MM.1S (cell line): ENCODE data around the gene WASF2.
"Not testable (repeated sequence)": the region's sequence is repeated elsewhere in the genome, so short reads cannot be mapped to it uniquely, and the experiment has no call there.

Source experiments
- DNase-seq: peaks from one replicate; pipeline ENCODE4 v3.0.0-alpha.2; 2015
- H2AFZ ChIP-seq: fragments of 300-600 bp; sonication (generic); 2 replicates; pipeline ENCODE4 v1.6.0; 2016; ENCODE audit warnings: antibody characterized with exemption, low read length
- H3F3A ChIP-seq: fragments of 300-600 bp; sonication (generic); 2 replicates; pipeline ENCODE4 v1.6.1; 2016; ENCODE audit warnings: mild to moderate bottlenecking, antibody characterized with exemption, low read length, moderate library complexity, mixed read lengths; ENCODE audit not compliant: insufficient read depth
- H3K27ac ChIP-seq: fragments of 300-600 bp; sonication (generic); 2 replicates; pipeline ENCODE4 v1.5.1; 2016; ENCODE audit warnings: mild to moderate bottlenecking, low read length
- H3K27me3 ChIP-seq: fragments of 300-600 bp; sonication (generic); replicated peaks from 2 replicates; pipeline ENCODE4 v1.6.0; 2016; ENCODE audit warnings: low read length; ENCODE audit not compliant: insufficient read depth
- H3K36me3 ChIP-seq: fragments of 300-600 bp; sonication (generic); replicated peaks from 2 replicates; pipeline ENCODE4 v1.6.1; 2016; ENCODE audit warnings: mild to moderate bottlenecking, low read length, mixed read lengths; ENCODE audit not compliant: insufficient read depth
- H3K4me1 ChIP-seq: fragments of 300-600 bp; sonication (generic); 2 replicates; pipeline ENCODE4 v1.6.1; 2016; ENCODE audit warnings: low read length, mixed read lengths
- H3K4me2 ChIP-seq: fragments of 300-600 bp; sonication (generic); 2 replicates; pipeline ENCODE4 v1.6.0; 2016; ENCODE audit warnings: low read depth, low read length
- H3K4me3 ChIP-seq: fragments of 300-600 bp; sonication (generic); 2 replicates; pipeline ENCODE4 v1.5.1; 2016; ENCODE audit warnings: low read length, mixed read lengths
- H3K79me2 ChIP-seq: fragments of 300-600 bp; sonication (generic); 2 replicates; pipeline ENCODE4 v1.6.1; 2016; ENCODE audit warnings: mixed run types, low read length, mixed read lengths
- H3K9ac ChIP-seq: fragments of 300-600 bp; sonication (generic); 2 replicates; pipeline ENCODE4 v1.6.1; 2016; ENCODE audit warnings: low read length, mixed read lengths
- H3K9me2 ChIP-seq: fragments of 300-600 bp; sonication (generic); replicated peaks from 2 replicates; pipeline ENCODE4 v1.6.1; 2016; ENCODE audit warnings: mild to moderate bottlenecking, low read length, mixed read lengths; ENCODE audit not compliant: insufficient read depth
- H3K9me3 ChIP-seq: fragments of 300-600 bp; sonication (generic); replicated peaks from 2 replicates; pipeline ENCODE4 v1.6.1; 2016; ENCODE audit warnings: mild to moderate bottlenecking, low read length, mixed read lengths; ENCODE audit not compliant: insufficient read depth
- H4K20me1 ChIP-seq: fragments of 300-600 bp; sonication (generic); 2 replicates; pipeline ENCODE4 v1.6.1; 2016; ENCODE audit warnings: mild to moderate bottlenecking, low read length, moderate library complexity, mixed read lengths; ENCODE audit not compliant: insufficient read depth
- EZH2 ChIP-seq: fragments of 300-600 bp; sonication (generic); optimal IDR thresholded peaks from 2 replicates; pipeline ENCODE3; 2017; ENCODE audit warnings: low read depth, mild to moderate bottlenecking, antibody characterized with exemption, low read length, mixed read lengths
- EZH2phosphoT487 ChIP-seq: fragments of 300-600 bp; sonication (generic); IDR thresholded peaks from 2 replicates; pipeline ENCODE4 v1.6.1; 2018; ENCODE audit warnings: antibody characterized with exemption, low read length
- TF ChIP-seq, protein P1 (sequence below): fragments of 300-600 bp; sonication (generic); IDR thresholded peaks from 2 replicates; pipeline ENCODE4 v1.5.1; 2016; ENCODE audit warnings: antibody characterized with exemption, low read length, mixed read lengths

The WASF2 gene

DNA sequence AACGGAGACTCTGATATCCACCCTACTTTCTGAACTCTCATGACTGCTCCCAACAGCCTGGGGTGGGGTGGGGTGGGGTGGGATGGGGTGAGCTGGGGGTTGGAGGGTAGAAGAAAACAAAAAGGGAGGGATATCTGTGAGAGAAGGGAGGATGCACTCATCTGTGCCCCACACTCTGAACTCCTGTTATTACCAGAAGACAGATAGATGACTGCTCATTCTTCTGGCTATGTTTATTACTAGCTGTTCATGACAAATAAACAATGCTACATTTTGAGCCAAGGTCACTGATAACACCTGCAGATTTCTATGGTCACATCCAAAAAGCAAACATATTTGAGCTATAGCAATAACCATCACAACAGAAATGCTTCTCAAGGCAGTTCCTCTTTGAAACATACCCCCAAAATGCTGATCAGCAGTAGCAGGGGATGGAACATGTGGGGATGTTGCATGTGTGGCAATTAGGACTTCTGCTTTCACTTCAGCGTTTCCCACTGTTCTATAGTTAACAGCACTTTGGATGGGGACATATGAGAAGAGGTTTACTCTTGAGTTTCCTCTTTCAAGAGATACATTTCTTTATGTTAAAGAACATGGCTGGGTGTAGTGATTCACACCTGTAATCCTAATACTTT is 54.3 kb downstream of the WASF2 start:
- no peaks in the 10 kb centered on the region for H3K36me3 ChIP-seq
- no peaks in the 10 kb centered on the region for H4K20me1 ChIP-seq
- no peak overlapping the region for H2AFZ ChIP-seq
- H3K4me2 ChIP-seq: peak overlapping the region; percentile 75
- peaks cover 76% of the 10 kb centered on the region for H3K4me1 ChIP-seq
- peak overlapping the region; percentile 23 for H3K4me3 ChIP-seq
- H3K9me2 ChIP-seq: no peaks in the 10 kb centered on the region
- peak overlapping the region; percentile 69 for H3K9ac ChIP-seq
- no peaks in the 10 kb centered on the region for H3K27me3 ChIP-seq
- TF ChIP-seq EZH2: no peak
- H3F3A ChIP-seq: peaks cover 58% of the 10 kb centered on the region
- DNase-seq: peak; percentile 68
- H3K27ac ChIP-seq: peak overlapping the region; percentile 91
- peaks cover 81% of the 10 kb centered on the region for H3K79me2 ChIP-seq
- H3K9me3 ChIP-seq: no peaks in the 10 kb centered on the region

DNA sequence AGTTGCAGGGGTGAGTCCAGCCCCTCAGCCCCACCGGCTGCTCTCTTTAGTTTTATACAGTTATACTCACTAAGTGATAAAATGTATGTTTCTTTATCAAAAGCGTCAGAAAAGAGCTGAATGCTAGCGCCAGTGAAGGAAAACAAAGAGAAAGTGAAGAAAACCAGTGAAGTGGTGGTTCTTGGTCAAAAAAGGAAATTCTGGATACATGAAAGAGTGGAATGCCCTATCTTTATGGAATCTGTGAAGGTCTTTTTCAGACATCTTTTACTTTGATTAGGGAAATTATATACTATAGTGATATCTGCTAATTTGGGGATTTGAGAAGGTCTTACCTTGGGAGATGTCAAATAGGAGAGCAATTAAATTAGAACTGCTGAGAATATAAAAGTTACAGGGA is 56.3 kb downstream of the WASF2 start:
- Histone ChIP-seq H3K9me2 (no peaks in the 10 kb centered on the region), H3K79me2 (peaks cover 88% of the 10 kb centered on the region), H3K4me1 (peaks cover 70% of the 10 kb centered on the region), H4K20me1 (no peaks in the 10 kb centered on the region), H3K27me3 (no peaks in the 10 kb centered on the region), H3K4me2 (no peak overlapping the region), H3K9me3 (no peaks in the 10 kb centered on the region), H3K36me3 (no peaks in the 10 kb centered on the region), H3K27ac (no peak overlapping the region), H3K4me3 (no peak overlapping the region), H2AFZ (no peak overlapping the region), H3K9ac (no peak overlapping the region), H3F3A (peaks cover 44% of the 10 kb centered on the region)
- TF ChIP-seq, protein P1, sequence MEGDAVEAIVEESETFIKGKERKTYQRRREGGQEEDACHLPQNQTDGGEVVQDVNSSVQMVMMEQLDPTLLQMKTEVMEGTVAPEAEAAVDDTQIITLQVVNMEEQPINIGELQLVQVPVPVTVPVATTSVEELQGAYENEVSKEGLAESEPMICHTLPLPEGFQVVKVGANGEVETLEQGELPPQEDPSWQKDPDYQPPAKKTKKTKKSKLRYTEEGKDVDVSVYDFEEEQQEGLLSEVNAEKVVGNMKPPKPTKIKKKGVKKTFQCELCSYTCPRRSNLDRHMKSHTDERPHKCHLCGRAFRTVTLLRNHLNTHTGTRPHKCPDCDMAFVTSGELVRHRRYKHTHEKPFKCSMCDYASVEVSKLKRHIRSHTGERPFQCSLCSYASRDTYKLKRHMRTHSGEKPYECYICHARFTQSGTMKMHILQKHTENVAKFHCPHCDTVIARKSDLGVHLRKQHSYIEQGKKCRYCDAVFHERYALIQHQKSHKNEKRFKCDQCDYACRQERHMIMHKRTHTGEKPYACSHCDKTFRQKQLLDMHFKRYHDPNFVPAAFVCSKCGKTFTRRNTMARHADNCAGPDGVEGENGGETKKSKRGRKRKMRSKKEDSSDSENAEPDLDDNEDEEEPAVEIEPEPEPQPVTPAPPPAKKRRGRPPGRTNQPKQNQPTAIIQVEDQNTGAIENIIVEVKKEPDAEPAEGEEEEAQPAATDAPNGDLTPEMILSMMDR: no peak
- no peak for TF ChIP-seq EZH2phosphoT487
- DNase-seq: no peak

DNA sequence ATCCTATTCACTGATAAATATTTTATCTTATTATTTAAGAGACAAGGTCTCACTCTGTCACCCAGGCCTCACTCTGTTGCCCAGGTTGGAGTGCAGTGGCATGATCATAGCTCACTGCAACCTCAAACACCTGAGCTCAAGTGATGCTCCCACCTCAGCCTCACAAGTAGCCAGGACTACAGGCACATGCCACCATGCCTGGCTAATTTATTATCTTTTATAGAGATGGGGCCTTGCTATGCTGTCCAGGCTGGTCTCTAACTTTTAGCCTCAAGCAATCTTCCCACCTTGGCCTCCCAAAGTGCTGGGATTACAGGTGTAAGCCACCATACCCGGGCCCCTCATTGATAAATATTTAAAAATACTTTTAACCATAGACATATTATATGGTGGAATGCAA is 57.2 kb downstream of the WASF2 start:
- peaks cover 60% of the 10 kb centered on the region for H3K4me1 ChIP-seq

DNA sequence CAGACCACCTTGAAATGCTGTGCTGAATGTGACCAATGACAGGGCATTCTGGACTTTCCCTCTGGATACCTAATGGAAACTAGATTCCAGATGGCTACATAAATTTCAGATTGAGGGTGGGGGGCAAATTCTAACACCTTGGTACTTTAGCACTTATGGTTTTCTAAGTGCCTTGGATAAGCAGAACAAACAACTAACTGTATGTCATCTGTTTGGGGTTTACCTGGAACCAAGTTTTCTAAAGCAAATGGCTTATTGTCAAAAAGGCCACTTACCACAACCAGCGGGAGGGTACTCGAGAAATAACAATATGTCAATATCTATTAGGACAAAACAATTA is 58.4 kb downstream of the WASF2 start:
- Histone ChIP-seq H4K20me1 (no peaks in the 10 kb centered on the region), H3K4me3 (no peak overlapping the region), H3K9me3 (no peaks in the 10 kb centered on the region), H3K27me3 (no peaks in the 10 kb centered on the region), H3K4me1 (peaks cover 48% of the 10 kb centered on the region), H3F3A (peaks cover 31% of the 10 kb centered on the region), H2AFZ (no peak overlapping the region), H3K36me3 (peaks cover 6% of the 10 kb centered on the region; the same call in 1 of the 2 replicates), H3K4me2 (peak overlapping the region; percentile 48), H3K9ac (no peak overlapping the region; the same call in 1 of the 2 replicates), H3K9me2 (no peaks in the 10 kb centered on the region), H3K79me2 (peaks cover 88% of the 10 kb centered on the region), H3K27ac (peak overlapping the region; percentile 60; the same call in 1 of the 2 replicates)
- TF ChIP-seq EZH2: no peak
- TF ChIP-seq, protein P1: 0 out of 2 replicates have a peak, but pooled peaks have one; percentile 1
- no peak for TF ChIP-seq EZH2phosphoT487
- no peak for DNase-seq

More for the DNA sequence above, 57.2 kb downstream of the WASF2 start:
- H3K36me3 ChIP-seq, H3K27ac ChIP-seq, H3K9ac ChIP-seq, H3K27me3 ChIP-seq, H2AFZ ChIP-seq, DNase-seq, H3K4me2 ChIP-seq, H3K9me3 ChIP-seq, H3K4me3 ChIP-seq, H4K20me1 ChIP-seq, H3K9me2 ChIP-seq: not testable (repeated sequence)
- peaks cover 34% of the 10 kb centered on the region for H3F3A ChIP-seq
- peaks cover 88% of the 10 kb centered on the region for H3K79me2 ChIP-seq
